22Rv1 (cell line): ENCODE measurements around the gene SKI.

Source experiments
- H3K27ac ChIP-seq: fragments of 450-650 bp; 2 replicates; pipeline ENCODE4 v1.5.1; 2017
- ZFX ChIP-seq: fragments of 450-650 bp; IDR thresholded peaks from 2 replicates; pipeline ENCODE4 v1.6.1; 2017; ENCODE audit warnings: antibody characterized with exemption, borderline replicate concordance
- TF ChIP-seq, protein P1 (sequence below): fragments of 450-650 bp; IDR thresholded peaks from 2 replicates; pipeline ENCODE4 v1.5.1; 2017; ENCODE audit warnings: mild to moderate bottlenecking

The SKI gene

DNA sequence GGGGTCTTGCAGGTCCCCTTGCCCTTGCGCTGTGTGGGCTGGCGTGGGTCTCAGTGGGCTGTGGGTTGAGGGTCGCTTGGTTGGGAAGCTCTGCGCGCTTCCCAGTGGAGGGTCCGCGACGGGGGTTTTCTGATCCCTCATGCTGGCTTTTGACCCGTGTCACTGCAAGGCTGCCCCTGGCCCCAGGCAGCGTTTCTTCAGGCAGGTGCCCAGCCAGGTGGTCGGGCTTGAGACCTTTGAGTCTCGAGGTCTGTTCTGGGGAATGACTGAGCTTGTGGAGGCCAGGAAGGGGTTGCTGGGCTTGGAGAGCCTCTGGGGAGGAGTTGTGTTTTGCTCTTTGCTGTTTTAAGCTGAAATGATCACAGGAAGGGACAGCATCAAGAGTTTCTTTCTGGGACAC lies 5.3 kb downstream of the SKI start:
- H3K27ac ChIP-seq = no peak overlapping the region

DNA sequence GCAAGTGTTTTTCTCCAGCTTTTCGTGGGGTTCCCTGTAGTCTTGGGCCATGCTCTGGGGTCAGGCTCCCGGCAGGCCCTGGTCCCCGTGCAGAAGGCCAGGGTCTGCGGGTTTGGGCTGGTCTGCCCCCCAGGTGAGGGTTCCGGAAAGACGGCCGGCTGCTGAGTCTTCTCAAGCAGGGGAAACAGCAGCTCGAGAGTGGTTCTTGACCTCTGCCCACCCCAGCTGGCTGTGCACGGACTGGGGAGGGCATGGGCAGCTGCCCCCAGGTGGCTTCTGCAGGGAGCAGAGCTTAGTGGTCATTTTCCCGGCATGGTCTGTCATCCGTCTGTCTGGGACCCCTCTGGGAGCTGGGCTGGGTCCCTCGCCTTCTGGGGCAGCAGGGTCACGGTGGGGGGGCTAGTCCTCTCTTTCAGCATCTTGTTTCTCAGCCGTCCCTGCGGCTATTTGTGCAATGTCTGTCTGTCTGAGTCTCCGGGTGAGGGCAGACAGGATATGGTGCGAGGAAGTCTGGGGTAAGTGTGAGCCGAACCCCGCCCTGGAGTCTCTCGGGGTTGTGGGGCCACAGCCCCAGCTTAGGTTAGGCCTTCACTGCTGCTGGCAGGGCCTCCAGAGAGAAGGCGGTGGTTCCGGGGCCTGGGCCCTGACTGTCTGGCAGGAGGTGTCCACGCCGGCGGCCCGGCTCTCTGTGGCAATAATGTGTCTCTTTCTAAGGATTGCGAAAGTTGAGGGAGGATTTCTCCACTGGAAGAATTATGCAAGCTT lies 6.1 kb downstream of the SKI start:
- no peak overlapping the region for H3K27ac ChIP-seq
- TF ChIP-seq ZFX = no peak
- TF ChIP-seq, protein P1, sequence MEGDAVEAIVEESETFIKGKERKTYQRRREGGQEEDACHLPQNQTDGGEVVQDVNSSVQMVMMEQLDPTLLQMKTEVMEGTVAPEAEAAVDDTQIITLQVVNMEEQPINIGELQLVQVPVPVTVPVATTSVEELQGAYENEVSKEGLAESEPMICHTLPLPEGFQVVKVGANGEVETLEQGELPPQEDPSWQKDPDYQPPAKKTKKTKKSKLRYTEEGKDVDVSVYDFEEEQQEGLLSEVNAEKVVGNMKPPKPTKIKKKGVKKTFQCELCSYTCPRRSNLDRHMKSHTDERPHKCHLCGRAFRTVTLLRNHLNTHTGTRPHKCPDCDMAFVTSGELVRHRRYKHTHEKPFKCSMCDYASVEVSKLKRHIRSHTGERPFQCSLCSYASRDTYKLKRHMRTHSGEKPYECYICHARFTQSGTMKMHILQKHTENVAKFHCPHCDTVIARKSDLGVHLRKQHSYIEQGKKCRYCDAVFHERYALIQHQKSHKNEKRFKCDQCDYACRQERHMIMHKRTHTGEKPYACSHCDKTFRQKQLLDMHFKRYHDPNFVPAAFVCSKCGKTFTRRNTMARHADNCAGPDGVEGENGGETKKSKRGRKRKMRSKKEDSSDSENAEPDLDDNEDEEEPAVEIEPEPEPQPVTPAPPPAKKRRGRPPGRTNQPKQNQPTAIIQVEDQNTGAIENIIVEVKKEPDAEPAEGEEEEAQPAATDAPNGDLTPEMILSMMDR = no peak

More for the DNA sequence above, 5.3 kb downstream of the SKI start:
- TF ChIP-seq ZFX = no peak
- TF ChIP-seq, protein P1 = no peak

DNA sequence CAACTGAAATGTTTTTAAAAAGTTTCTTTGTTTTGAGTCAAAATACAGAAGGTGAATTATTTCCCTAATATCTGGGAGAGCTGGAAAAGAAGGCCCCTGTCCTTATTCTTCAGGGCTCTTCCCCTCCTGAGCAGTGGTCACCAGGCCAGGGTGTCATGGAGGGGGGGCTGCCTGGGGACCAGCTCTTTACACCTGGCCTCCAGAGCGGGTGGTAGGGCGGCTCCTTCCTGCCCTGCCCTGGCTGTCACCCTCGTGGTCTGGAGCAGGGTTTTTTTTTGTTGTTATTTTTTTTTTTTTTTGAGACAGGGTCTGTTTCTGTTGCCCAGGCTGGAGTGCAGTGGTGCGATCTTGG lies 6.6 kb downstream of the SKI start:
- TF ChIP-seq, protein P1 = no peak
- TF ChIP-seq ZFX = no peak
- no peak overlapping the region for H3K27ac ChIP-seq

GRCh38 chr1:2235300-2235998 lies 7.3 kb downstream of the SKI start:
- TF ChIP-seq, protein P1 = no peak
- TF ChIP-seq ZFX = no peak
- no peak overlapping the region for H3K27ac ChIP-seq

DNA sequence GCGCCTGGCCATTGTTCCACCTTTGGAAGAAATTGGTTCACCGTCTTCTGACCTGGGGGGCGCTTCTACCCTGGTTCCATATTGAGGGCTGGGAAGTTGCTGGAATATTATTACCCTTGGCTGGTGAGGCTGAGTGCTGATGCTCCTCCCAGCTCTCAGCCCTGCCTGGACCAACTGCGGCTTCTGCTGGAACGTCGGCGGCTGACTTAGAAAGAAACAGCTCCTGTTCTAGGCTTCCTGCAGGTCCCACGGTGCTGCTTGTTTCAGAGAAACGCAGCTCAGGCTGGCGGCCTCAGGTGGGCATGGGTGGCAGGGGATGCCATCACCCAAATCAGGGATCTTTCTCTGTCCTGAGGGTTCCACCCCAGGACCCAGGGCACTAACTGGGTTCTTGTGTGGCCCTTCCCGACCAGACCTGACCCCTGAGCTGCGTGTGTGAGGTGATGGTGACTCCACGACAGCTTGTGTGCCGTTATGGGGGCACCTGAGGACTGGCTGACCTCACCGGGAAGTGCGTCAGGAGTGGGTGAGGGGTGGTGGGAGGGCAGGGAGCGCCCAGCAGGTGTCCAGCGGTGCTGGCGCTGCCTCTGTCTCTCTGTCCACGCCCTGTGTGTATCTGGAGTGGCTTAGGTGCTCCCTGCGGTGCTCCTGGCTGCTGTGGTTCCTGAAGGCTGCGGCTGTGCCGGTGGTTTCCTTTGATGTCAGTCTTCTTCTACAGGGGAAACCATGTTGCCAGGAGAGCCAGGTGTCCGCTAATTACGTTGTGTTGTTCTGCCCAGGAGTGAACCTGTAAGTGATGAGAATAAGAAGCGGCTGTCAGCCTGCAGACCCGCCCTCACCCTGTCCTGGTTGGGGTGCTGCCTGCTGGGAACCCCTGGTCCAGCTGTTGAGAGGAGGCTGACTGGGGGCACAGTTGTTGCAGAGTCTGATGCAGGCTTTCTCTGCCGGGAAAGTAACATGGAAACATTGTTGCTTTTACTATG lies 8.9 kb downstream of the SKI start:
- TF ChIP-seq, protein P1 = no peak
- no peak for TF ChIP-seq ZFX
- no peak overlapping the region for H3K27ac ChIP-seq

GRCh38 chr1:2237773-2238172 lies 9.7 kb downstream of the SKI start:
- no peak for TF ChIP-seq ZFX
- TF ChIP-seq, protein P1 = peak; percentile 43
- H3K27ac ChIP-seq = no peak overlapping the region
